NCI-H524 treated with DMSO at 0.1 percent for 48 hours (cell line): ENCODE measurements around the gene PNMT.

Source experiments
- DNase-seq: peaks from one replicate; lab custom pipeline; 2025; lab: John Stamatoyannopoulos, UW

Gene PNMT

DNA sequence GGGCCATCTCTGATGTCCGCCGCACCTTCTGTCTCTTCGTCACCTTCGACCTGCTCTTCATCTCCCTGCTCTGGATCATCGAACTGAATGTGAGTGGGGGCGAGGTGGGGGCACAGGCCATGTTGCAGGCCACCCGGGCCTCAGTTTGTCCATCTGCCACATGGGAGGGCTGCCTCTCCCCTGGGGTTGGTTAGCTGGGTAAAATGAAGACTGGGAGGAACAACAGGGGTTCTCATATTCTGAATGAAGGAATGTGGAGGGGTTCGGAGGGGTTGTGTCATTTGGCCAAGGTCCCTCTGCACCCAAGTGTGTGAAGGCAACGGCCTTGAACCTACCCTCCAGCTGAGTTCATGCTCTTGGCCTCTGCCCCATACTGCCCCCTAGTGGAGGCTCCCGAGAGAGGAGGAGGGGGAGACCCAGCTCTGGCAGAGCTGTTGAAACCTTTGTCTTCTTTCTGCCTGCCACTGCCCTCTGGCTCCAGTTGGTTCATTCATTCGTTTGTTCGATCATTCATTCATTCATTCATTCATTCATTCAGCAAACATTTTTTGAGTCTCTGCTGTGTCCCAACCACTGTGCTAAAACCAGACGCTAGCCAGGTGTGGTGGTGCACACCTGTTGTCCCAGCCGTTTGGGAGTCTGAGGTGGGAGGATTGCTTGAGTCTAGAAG is 14.5 kb upstream of the PNMT start:
- no peak for DNase-seq

DNA sequence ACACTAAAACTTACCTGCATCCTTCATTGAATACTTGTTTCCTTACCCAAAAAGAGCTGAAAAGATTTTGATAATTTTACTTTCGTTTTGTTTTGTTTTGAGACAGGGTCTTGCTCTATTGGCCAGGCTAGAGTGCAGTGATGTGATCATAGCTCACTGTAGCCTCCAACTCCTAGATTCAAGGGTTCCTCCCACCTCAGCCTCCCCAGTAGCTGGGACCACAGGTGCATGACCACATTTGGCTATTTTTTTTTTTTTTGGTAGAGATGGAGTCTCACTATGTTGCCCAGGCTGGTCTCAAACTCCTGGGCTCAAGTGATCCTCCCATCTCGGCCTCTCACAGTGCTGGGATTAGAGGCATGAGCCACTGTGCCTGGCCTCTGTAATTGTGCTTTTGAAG is 13.1 kb upstream of the PNMT start:
- no peak for DNase-seq

DNA sequence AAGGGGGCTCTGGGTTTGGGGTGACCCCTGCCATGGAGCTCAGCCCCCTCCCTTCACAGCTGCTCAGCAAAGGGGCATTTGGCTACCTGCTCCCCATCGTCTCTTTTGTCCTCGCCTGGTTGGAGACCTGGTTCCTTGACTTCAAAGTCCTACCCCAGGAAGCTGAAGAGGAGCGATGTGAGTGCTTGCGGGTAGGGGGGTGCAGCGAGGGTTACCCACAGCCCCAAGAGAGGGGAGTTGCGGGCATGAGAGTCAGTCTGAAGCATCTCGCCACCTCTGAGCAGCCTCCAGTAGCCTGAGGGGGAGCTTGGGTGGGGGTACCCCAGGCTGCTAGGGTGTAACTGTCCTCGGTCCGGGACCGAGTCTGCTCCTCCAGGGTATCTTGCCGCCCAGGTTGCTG is 9.9 kb upstream of the PNMT start:
- DNase-seq: no peak

DNA sequence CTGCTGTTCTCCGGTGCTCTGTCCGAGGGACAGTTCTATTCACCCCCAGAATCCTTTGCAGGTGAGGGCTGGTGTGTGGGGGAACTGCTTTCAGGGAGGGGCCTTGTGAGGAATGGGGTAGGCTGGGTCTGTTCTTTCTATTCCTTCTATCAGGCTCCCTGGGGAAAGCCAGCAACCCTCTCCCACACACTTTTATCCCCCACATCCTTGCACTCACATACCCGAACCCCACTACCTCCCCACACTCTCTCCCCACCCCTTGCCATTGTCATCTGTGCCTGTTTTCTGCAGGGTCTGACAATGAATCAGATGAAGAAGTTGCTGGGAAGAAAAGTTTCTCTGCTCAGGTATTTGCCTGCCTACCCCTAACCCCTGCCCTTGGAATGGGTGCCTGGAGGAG is 9.5 kb upstream of the PNMT start:
- DNase-seq: no peak

DNA sequence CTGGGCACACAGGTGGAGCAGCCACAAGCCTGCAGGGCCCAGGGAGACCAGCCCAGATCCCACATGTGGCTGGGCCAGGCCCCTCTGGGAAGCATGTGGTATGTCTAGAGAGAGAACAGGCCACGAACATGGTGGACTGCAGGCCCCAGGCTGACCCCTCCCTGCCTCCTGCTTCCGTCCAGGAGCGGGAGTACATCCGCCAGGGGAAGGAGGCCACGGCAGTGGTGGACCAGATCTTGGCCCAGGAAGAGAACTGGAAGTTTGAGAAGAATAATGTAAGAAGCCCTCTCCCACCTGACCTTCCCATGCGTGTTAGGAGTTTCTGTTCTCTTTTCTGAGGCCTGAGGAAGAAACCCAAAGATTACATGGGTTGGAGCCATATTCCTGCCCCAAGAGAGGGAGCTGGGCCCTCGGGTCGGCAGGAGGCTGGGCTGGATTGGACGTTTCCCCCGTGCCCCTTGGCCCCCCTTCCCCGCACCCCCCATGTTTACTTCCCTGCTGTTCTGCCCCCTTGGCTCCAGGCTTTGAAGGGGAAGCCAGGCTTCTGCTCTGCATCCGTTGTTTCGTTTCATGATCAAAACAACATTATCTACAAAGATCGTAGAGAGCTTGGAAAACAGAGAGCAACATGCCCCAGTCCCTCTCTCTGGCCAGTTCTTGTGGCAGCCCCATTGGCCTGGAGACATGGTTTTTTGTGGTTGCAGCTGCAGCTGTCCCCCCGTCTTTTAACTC is 8.8 kb upstream of the PNMT start:
- DNase-seq: no peak

DNA sequence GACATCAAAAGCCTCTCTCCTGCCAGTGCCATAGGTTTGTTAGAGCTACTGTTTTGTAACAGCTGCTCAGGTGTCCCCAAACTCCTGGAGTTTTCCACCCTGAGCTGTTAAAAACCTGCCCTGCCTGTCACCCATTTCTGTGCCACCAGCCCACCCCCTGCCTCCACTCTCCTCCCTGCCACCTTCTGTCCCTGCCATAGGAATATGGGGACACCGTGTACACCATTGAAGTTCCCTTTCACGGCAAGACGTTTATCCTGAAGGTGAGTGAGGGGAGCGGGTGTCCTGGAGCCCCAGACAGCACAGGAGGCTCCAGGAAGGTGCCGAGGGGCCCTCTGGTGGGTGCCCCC is 8.3 kb upstream of the PNMT start:
- no peak for DNase-seq

DNA sequence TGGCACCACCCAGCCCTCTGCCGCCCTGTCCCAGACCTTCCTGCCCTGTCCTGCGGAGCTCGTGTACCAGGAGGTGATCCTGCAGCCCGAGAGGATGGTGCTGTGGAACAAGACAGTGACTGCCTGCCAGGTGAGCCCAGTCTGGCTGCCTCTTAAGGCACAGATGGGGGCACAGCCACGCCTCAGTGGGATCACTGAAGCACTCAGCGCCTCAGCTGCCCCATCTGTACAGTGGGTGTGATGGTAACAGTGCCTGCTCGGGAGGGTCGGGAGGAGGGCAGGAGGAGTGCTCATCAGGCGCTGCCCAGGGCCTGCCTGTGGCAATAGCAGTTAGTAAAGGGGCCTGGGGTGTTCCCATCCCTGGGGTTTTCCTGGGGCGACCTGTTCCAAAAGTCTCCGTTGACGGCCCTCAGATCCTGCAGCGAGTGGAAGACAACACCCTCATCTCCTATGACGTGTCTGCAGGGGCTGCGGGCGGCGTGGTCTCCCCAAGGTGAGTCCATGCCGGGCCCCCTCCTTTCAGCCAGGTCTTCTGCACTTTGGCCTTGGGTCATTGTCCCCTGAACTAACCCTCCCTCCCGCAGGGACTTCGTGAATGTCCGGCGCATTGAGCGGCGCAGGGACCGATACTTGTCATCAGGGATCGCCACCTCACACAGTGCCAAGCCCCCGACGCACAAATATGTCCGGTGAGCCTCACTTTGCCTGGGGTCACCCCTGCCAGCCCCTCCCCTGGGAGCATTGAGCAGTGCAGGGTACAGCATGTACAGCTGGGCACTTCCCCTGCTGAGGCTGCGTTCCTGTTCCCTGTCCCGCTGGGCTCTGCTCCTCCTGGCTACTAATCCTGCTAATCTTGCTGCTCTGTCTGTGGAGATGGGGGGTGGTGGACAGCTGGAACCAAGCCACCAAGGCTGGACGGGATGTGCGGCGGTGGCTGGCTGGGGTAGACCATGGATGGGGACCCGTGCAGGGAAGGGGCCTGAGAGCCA is 7.6 kb upstream of the PNMT start:
- DNase-seq: peak; percentile 21

DNA sequence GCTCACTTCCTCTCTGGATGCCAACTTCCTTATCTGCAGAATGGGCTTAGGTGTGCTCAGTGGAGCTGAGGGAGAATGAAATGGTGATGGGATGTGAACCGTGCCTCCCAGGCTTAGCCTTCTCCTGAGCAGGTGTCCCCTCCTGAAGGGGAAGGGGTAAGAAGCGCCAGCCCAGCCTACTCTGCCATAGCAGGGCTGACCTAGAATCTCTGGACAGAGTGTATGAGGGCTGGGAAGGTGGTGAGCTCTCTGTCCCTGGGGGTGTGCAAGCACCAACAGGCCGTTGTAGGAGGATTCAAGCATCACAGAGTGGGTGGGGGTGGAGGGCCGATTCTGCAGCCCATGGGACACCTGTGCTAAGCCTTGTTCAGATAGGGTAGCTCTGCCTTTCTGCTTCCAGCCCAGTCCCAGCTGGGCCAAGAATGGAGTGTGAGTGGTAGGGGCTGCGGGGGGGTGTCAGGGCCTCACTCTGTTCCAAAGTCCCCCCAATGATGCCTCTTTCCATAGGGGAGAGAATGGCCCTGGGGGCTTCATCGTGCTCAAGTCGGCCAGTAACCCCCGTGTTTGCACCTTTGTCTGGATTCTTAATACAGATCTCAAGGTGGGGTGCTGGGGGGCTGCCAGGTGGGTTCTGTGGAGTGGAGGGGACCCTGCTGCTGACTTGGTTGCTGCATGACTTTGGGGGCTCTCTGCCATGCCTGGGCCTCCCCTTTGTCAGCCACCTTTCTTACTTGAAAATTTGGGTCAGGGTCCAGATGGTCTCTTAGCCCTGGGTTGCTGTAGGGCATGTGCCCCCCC is 6.3 kb upstream of the PNMT start:
- DNase-seq: no peak

DNA sequence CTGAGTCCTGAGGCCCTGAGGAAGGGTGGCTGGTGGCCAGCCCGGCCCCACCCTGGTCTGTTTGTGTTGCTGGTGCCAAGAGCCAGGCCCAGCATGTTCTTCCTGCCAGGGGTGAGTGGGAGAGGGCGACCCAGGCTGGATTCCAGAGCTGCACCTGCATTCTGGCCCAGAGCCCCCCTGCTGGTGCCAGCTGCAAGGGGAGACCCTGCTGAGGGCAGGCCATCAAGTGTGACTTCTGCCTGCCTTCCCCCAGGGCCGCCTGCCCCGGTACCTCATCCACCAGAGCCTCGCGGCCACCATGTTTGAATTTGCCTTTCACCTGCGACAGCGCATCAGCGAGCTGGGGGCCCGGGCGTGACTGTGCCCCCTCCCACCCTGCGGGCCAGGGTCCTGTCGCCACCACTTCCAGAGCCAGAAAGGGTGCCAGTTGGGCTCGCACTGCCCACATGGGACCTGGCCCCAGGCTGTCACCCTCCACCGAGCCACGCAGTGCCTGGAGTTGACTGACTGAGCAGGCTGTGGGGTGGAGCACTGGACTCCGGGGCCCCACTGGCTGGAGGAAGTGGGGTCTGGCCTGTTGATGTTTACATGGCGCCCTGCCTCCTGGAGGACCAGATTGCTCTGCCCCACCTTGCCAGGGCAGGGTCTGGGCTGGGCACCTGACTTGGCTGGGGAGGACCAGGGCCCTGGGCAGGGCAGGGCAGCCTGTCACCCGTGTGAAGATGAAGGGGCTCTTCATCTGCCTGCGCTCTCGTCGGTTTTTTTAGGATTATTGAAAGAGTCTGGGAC is 5.5 kb upstream of the PNMT start:
- DNase-seq: no peak

DNA sequence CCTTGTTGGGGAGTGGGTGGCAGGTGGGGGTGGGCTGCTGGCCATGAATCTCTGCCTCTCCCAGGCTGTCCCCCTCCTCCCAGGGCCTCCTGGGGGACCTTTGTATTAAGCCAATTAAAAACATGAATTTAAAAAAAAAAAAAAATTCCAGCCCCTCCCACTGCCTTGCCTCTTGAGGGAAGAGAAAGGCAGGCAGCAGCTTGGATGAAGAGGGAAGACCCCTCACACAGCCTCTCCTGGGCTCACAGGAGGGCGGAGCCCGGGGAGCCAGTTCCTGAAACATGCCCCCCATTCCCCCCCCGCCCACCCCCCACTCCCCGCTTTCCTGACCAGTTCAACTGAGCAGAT is 4.9 kb upstream of the PNMT start:
- no peak for DNase-seq

DNA sequence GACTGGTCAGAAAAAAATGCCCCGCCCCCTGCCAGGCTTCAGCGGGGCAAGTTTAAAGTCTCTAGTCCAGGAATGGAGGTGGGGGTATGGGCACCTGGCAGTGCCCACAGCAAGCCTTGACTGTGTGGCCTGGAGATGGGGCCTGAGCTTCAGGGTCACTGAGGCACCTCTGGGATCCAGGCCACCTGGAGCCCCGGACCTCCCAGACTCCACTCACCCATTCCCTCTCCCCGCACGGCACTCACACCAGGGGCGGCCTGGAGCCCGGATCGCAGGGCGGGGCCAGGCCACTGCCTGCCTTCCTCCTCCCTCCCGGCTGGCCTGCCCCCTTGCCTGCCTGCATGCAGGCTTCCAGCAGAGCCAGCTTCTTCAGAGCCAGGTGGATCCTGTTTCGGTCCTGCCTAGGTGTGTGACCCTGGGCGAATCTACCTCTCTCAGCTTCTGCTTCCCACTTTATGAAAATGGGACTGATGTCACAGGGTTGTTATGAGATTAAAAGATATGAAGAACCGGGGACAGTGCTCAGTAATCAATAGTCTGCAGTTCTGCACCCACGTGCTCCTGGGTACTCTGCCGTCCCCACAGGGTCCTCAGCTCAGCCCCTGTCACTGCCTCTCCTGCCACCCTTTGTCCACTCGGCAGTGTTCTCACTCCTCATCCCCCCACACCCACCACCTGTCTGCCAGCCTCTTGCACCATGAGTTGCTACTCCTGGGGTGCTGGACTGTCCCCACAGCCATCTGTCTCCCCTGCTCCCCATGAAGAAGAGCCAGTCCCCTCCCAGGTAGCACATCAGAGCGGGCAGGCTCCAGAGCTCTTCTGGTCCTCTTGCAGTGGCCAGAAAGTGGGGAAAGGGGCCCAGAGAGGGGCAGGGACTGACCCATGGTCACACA is 4.3 kb upstream of the PNMT start:
- DNase-seq: no peak

DNA sequence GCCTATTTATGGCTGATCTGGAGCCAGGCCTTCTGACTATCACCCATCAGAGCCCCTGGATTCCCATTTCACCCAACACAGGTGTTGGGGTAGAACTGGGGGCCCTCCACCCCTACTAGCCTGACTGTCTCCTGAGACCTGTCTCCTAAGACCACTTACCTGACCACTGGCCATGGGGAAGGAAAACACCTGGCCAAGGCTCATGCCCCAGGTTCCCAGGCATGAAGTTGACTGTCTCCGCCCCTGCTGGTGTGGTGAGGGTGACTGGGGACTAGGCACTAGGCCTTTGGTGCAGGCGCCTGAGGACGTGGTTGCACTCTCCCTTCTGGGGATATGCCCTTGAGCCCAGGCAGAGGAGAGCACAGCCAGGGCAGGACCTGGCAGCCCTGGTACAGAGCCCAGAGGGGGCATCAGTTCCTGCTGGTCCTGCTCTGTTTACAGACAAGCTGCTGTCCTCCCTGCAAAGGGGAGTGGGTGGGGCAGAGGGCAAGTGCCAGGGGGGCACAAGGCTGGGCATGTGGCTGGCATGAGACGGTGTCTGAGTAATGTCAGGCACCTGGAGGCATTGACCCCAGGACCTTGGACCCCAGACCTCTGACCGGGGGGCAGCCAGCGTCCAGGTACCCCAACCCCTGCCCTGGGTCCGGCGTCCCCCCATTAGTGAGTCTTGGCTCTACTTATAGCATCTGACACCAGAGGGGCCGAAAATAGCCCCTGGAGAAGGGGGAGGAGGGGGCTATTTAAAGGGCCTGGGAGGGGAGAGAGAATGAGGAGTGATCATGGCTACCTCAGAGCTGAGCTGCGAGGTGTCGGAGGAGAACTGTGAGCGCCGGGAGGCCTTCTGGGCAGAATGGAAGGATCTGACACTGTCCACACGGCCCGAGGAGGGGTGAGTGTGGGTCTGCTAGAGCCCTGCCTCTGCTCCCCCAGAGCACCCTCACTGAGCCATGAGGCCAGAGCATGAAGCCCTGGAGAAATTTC is 3.4 kb upstream of the PNMT start, which contains the start of gene TCAP:
TSS of gene TCAP (plus strand) at position 769 of the 981 bp plus-strand sequence. CDS start at position 780, 11 bp downstream.
- DNase-seq: no peak

DNA sequence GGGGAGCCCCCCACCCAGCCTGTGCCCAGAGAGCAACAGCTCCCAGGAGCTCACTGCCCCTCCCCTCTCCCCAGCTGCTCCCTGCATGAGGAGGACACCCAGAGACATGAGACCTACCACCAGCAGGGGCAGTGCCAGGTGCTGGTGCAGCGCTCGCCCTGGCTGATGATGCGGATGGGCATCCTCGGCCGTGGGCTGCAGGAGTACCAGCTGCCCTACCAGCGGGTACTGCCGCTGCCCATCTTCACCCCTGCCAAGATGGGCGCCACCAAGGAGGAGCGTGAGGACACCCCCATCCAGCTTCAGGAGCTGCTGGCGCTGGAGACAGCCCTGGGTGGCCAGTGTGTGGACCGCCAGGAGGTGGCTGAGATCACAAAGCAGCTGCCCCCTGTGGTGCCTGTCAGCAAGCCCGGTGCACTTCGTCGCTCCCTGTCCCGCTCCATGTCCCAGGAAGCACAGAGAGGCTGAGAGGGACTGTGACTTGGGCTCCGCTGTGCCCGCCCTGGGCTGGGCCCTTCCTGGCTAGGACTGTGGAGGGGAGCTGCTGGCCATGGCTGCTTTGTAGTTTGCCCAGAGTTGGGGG is 2.5 kb upstream of the PNMT start:
- no peak for DNase-seq

DNA sequence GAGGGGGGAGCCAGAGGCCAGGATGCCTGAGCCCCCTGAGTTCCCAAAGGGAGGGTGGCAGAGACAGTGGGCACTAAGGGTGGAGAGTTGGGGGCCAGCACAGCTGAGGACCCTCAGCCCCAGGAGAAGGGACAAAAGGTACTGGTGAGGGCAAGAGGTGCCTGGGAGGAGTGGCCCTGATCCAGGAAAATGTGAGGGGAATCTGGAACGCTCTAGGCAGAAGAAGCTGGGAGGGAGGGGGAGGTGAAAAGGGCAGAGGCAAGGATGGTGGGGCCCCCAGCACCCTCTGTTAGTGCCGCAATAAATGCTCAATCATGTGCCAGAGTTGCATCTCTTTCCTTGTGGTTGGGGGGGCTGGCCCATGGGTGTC is 2.0 kb upstream of the PNMT start:
- no peak for DNase-seq

DNA sequence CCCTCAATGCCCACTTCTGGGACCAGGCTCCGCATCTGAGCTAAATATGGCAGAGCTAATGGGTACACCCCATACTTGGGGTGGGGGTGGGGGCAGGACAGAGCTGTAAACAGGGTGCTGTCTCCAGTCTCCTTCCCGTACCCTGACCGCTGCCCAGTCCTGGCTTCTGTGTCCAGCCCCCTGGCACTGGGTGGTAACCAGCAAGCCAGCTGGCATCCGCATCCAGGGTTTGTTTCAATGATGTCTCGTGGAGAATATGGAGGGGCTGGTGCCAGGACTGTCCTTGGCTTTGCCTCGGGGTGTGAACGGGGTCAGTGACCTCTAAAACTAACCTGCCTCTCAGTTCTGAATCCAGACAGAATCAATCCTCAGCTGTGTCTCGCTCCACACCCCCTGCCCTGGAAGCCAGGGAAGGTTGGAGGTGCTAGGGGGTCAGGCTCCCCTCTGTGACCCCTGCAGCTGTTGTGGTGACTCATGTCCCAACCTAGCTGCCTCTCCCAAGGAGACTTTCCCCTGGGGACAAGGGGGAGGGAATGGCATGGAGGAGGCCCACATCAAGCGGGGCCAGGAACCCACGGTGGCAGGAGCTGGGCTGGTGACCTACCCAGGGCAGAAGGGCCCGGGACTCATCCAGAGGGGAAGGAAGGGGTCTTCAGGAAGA is 1.5 kb upstream of the PNMT start:
- DNase-seq: no peak

DNA sequence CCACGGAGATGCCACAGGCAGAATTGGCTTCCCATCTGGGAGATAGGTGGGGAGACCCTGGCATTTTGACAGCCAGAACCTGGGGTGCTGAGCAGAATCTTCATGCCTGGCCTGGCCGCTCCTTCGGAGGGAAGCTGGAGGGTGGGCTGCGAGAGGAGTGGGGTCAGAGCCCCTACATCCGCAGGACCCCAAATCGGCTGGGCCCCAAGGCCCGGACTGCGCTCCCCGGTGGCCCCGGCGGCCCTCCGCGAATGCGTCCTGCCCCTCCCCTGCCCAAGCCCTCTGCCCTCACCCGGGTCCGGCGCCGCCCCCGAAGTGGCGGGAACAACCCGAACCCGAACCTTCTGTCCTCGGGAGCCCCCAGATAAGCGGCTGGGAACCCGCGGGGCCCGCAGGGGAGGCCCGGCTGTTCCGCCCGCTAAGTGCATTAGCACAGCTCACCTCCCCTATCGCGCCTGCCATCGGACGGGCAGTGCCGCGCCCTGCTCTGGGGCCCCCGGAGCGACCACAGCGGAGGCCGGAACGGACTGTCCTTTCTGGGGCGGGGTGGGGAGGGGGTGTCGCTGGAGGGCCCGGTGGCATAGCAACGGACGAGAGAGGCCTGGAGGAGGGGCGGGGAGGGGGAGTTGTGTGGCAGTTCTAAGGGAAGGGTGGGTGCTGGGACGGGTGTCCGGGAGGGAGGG is 850 bp upstream of the PNMT start:
- DNase-seq: no peak
